HG02571 (cell line): ENCODE data around the gene MAGED4B.
"Not testable (repeated sequence)": the region's sequence is repeated elsewhere in the genome, so short reads cannot be mapped to it uniquely, and the experiment has no call there.

ENCODE experiments used
- ATAC-seq: cut with Tn5 transposase; IDR thresholded peaks from one replicate; pipeline ENCODE4 v1.9.1; 2021; ENCODE audit warnings: mild to moderate bottlenecking, moderate library complexity; ENCODE audit not compliant: unreplicated experiment

MAGED4B gene

GRCh38 chrX:52068666-52069640 lies at the start of gene MAGED4B:
Gene MAGED4B (minus strand): TSS chrX:52069183. CDS start chrX:52068172, 1,011 bp downstream.
- not testable (repeated sequence) for ATAC-seq

GRCh38 chrX:52118262-52118661 lies 49.3 kb upstream of the MAGED4B start:
- no peak for ATAC-seq

GRCh38 chrX:52082578-52082977 lies 13.6 kb upstream of the MAGED4B start:
- ATAC-seq: no peak

- ATAC-seq: no peak
Measured at GRCh38 chrX:52078131-52078530, 9.1 kb upstream of the MAGED4B start.

GRCh38 chrX:52042288-52042687 lies 26.7 kb downstream of the MAGED4B start:
- ATAC-seq: not testable (repeated sequence)

GRCh38 chrX:52034211-52034610 lies 34.8 kb downstream of the MAGED4B start:
- ATAC-seq: no peak

- no peak for ATAC-seq
Measured at GRCh38 chrX:52031371-52031770, 37.6 kb downstream of the MAGED4B start.

- no peak for ATAC-seq
Measured at GRCh38 chrX:52015794-52016193, 53.2 kb downstream of the MAGED4B start.
